ENCODE data around the gene CYTH1. TPM values are rescaled to one million over a fixed set of nuclear protein-coding genes. Genes with fewer than 3 reads are reported as not detected.

Gene CYTH1
- total RNA-seq, 1 donor from 2014 or later, result 62.9 TPM

DNA sequence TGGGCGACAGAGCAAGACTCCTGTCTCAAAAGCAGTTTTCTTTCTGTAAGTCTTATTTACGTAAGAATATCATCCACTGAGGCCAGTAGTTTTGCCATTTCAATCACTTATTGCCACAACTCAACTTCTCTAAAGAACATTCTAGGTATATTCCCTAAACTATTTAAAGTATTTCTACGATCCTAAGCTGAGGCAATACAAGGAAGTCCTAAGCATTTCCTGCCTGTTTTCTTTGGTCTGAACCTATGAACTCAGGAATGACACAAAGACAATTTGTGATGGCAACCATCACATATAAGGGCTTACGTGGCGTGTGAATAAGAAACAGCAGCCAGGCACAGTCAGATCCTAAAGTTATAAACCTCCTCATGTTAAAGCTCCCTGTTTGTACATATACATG lies 44.3 kb upstream of the CYTH1 start:
- Histone ChIP-seq H3K36me3 (peaks cover 0 to 95% of the 10 kb centered on the region in 2 donors), H3K27me3 (no peaks in the 10 kb centered on the region), H3K9me3 (no peaks in the 10 kb centered on the region), H3K4me3 (no peak overlapping the region), H3K27ac (peak overlapping the region; percentile 42), H3K4me1 (no peaks in the 10 kb centered on the region)
- DNase-seq (ENCODE audit: extremely low spot score in 2 of 2), result no peak
- TF ChIP-seq POLR2A (IDR thresholded peaks at IDR 0.05), result no peak
- TF ChIP-seq, protein P1, sequence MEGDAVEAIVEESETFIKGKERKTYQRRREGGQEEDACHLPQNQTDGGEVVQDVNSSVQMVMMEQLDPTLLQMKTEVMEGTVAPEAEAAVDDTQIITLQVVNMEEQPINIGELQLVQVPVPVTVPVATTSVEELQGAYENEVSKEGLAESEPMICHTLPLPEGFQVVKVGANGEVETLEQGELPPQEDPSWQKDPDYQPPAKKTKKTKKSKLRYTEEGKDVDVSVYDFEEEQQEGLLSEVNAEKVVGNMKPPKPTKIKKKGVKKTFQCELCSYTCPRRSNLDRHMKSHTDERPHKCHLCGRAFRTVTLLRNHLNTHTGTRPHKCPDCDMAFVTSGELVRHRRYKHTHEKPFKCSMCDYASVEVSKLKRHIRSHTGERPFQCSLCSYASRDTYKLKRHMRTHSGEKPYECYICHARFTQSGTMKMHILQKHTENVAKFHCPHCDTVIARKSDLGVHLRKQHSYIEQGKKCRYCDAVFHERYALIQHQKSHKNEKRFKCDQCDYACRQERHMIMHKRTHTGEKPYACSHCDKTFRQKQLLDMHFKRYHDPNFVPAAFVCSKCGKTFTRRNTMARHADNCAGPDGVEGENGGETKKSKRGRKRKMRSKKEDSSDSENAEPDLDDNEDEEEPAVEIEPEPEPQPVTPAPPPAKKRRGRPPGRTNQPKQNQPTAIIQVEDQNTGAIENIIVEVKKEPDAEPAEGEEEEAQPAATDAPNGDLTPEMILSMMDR (IDR thresholded peaks at IDR 0.05), result no peak
- TF ChIP-seq POLR2AphosphoS5 (IDR thresholded peaks at IDR 0.05; ENCODE audit: insufficient read depth in 1 of 2, low read depth in 1 of 2), result no peak
- intact Hi-C loops (cut with DNase I), result no loop called here

DNA sequence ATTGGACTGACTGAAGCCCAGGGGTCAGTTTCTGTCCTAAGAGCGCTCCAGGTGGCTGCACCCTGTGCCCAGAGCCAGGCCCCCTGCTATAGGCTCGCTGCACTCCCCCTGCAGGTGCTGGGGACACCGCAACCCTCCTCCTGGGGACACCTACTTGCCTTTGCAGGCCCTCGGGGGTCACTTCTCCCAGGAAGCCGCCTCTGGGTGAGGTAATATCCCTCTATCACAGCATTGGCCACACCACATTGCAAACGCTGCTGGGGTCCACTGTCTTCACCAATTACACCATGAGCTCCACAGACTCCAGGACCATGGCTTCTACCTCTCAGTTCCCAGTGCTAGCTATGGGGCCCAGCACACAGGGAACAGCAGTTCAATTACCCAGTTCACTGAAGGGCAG lies 43.6 kb upstream of the CYTH1 start:
- TF ChIP-seq POLR2AphosphoS5 (IDR thresholded peaks at IDR 0.05; ENCODE audit: insufficient read depth in 1 of 2, low read depth in 1 of 2), result no peak
- TF ChIP-seq POLR2A (IDR thresholded peaks at IDR 0.05), result no peak
- TF ChIP-seq, protein P1 (IDR thresholded peaks at IDR 0.05), result no peak
- no peaks in the 10 kb centered on the region for H3K9me3 ChIP-seq
- H3K36me3 ChIP-seq, result peaks cover 0 to 94% of the 10 kb centered on the region in 2 donors
- intact Hi-C loops (cut with DNase I), result no loop called here
- DNase-seq (ENCODE audit: extremely low spot score in 2 of 2), result no peak
- H3K27ac ChIP-seq, result no peak overlapping the region
- no peaks in the 10 kb centered on the region for H3K4me1 ChIP-seq
- no peak overlapping the region for H3K4me3 ChIP-seq
- H3K27me3 ChIP-seq, result no peaks in the 10 kb centered on the region

DNA sequence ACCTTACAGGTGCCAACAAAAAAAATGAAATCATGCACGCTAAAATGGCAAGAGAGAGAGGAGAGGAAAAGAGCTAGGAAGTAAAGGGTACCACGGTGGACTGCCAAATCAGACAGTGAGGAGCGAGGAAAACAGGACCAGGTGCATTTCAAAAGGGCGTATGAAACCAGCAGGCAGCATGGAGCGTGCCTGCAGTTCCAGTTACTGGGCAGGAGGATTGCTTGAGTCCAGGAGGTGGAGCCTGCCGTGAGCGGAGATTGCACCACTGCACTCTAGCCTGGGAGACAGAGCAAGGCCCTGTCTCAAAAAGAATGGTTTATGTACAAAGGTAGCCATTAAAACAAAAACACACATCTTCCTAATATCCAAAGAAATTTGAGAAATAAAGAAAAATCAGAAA lies 42.2 kb upstream of the CYTH1 start:
- no peak for DNase-seq (ENCODE audit: extremely low spot score in 2 of 2)
- Histone ChIP-seq H3K4me3 (no peak overlapping the region), H3K4me1 (no peaks in the 10 kb centered on the region), H3K9me3 (no peaks in the 10 kb centered on the region), H3K27ac (no peak overlapping the region), H3K36me3 (peaks cover 0 to 93% of the 10 kb centered on the region in 2 donors), H3K27me3 (no peaks in the 10 kb centered on the region)
- TF ChIP-seq, protein P1 (IDR thresholded peaks at IDR 0.05), result no peak
- TF ChIP-seq POLR2AphosphoS5 (IDR thresholded peaks at IDR 0.05; ENCODE audit: insufficient read depth in 1 of 2, low read depth in 1 of 2) (no peak), POLR2A (IDR thresholded peaks at IDR 0.05) (no peak)
- intact Hi-C loops (cut with DNase I), result no loop called here

DNA sequence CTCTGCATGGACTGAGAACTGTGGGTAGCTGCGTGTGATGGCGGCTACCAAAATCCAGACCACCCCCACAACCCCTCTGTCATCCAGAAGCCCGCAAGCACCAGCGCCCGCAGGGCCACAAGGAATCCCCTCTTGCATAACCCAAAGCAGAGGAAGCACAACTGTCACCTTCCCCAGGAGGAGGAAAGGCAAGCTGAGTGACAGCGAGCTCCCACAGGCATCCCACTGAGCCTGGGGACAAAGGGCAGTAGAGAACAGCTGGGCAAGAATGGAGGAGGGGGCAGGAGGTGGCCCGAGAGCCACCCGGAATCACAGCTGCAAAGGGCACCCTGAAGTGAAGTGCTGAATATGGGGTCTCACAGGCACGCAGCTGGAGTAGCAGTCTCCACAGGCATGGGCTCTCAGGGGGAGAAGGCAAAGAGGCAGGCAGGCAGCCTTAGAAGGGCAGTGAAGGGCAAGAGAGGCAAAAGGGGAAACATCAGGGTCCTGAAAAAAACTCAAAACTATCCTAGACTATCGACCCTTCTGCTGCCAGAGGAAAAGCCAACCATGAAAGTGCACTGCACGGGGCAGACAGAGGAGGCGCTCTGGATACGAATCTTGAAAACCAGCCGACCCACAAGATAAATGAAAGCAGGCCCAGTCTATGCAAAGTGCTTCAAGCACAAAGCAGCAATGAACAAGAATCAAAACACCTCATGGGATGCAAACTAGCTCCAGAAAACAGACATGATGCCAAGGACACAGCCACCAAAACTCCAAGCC lies 41.4 kb upstream of the CYTH1 start:
- intact Hi-C loops (cut with DNase I), result no loop called here
- no peak for DNase-seq (ENCODE audit: extremely low spot score in 2 of 2)
- Histone ChIP-seq H3K27ac (no peak overlapping the region), H3K36me3 (peaks cover 0 to 93% of the 10 kb centered on the region in 2 donors), H3K4me3 (no peak overlapping the region), H3K27me3 (no peaks in the 10 kb centered on the region), H3K4me1 (no peaks in the 10 kb centered on the region), H3K9me3 (no peaks in the 10 kb centered on the region)
- no peak for TF ChIP-seq POLR2AphosphoS5 (IDR thresholded peaks at IDR 0.05; ENCODE audit: insufficient read depth in 1 of 2, low read depth in 1 of 2)
- TF ChIP-seq, protein P1 (IDR thresholded peaks at IDR 0.05), result no peak
- TF ChIP-seq POLR2A (IDR thresholded peaks at IDR 0.05), result no peak

DNA sequence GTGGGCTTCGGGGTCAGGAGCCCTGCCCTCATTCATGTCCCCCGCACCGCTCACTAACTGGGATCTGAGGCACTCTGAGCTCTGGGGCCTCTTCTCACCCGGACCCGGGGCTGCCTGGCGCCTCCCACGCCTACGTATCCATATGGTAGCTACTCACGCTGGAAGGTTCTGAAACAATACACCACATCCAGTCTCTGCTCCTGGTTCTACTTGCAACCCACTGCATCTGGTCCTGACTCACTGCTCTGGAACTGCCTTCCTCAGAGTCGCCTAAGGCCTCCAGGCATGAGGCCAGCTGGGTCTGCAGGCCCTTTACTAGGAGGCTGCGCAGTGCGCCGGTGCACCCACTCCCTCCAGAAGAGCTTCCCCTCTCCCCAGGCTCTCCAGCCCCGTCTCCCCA lies 40.5 kb upstream of the CYTH1 start:
- TF ChIP-seq, protein P1 (IDR thresholded peaks at IDR 0.05), result no peak
- no peak for TF ChIP-seq POLR2A (IDR thresholded peaks at IDR 0.05)
- no peak for TF ChIP-seq POLR2AphosphoS5 (IDR thresholded peaks at IDR 0.05; ENCODE audit: insufficient read depth in 1 of 2, low read depth in 1 of 2)
- Histone ChIP-seq H3K9me3 (no peaks in the 10 kb centered on the region), H3K4me1 (no peaks in the 10 kb centered on the region), H3K36me3 (peaks cover 0 to 93% of the 10 kb centered on the region in 2 donors), H3K27me3 (no peaks in the 10 kb centered on the region), H3K4me3 (no peak overlapping the region), H3K27ac (peak overlapping the region; percentile 65)
- intact Hi-C loops (cut with DNase I), result no loop called here
- DNase-seq (ENCODE audit: extremely low spot score in 2 of 2), result no peak

Measured in vagina (tissue), 2 donors.